HG02798 (cell line): ENCODE data around the gene ANKRD9.

Source experiments
- ATAC-seq: cut with Tn5 transposase; IDR thresholded peaks from one replicate; pipeline ENCODE4 v1.9.1; 2021; ENCODE audit warnings: mild to moderate bottlenecking; ENCODE audit not compliant: unreplicated experiment, poor library complexity

Gene ANKRD9

DNA sequence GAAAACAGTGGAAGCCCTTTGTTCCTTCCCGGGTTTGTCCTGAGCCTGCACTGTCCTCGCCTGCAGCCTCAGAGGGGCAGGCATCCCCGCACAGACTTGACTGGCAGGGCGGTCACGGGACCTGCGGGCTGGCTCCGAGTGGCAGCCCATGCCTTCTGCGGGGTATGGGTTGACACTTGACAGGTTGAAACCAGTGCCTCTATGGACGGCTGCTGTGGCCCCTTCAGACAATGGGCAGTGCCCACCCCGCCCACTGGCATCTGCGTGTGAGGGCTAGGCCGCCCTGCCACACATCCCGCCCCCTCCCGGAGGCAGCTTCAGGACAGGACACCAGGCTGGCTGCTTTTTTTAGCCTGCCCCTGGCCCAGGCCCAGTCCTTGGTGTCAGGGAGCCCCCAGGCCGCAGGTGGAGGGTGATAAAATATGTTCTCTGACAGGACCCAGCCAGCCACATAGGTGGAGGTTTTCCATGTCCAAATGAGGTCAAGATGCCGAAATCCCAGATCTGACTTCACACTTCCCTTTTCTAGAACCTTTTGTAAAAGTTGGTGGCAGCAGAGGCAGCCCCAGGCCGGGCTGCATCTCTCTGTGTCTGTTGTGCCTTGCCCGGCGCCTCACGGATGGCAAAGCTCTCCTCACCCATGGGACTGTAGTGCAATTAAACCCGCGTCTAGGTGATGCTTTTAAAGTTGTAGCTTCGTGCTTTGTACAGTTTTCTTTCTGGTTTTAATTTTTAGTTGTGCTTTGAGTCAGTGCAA lies 10.0 kb downstream of the ANKRD9 start:
- ATAC-seq = no peak

DNA sequence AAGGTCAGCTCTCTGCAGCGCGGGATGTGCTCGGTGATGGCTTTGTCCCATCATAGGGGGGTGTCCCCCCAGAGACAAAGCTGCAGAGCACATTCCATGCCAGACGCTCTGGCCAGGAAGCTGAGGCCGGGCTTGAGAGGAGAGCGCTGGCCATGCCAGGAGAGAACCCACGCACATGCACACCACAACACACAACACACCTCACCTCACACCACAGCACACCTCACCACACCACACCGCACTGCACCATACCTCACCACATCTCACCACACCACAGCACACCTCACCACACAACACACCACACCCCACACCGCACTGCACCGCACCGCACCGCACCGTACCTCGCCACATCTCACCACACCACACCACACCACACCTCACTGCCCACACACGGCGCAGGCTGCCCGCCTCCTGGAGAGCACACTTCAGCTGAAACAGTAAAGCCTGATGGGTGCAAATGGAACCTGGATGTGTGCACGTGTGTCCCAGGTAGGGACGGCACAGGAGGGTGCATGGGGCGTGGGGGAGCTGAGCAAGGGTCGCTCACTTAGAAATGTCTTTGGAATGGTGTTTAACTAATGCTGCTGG lies 10.8 kb downstream of the ANKRD9 start:
- ATAC-seq = no peak

DNA sequence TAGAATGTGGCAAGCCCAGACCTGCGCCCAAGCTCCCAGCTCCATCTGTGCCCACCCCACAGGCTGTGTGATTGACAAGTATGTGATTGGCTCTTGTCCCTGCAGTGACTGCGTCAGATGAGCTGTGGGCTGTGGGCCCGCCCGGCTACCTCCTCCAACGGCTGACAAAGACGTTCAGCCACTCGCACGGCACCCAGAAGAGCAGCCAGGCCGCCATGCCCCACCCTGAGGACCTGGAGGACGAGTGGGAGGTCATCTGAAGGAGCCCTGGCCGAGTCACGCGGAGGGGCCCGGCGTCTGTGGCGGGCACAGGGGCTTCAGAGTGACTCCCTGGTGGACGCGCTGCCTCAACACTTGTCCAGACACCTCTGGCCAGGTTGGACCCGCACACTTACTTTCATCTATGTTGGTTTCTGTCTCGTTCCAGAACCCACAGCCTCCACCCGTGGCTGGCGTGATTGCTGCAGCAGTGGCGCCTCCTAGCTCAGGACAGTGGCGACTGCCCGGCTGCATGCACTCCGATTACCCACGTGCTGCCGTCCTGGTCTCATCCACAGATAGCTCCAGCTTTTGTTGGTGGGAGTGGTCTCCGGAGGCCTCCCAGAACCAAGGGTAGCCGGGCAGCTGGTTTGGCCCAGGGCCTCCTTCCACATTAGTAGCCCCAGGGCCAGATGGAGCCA lies 11.4 kb downstream of the ANKRD9 start:
- no peak for ATAC-seq

DNA sequence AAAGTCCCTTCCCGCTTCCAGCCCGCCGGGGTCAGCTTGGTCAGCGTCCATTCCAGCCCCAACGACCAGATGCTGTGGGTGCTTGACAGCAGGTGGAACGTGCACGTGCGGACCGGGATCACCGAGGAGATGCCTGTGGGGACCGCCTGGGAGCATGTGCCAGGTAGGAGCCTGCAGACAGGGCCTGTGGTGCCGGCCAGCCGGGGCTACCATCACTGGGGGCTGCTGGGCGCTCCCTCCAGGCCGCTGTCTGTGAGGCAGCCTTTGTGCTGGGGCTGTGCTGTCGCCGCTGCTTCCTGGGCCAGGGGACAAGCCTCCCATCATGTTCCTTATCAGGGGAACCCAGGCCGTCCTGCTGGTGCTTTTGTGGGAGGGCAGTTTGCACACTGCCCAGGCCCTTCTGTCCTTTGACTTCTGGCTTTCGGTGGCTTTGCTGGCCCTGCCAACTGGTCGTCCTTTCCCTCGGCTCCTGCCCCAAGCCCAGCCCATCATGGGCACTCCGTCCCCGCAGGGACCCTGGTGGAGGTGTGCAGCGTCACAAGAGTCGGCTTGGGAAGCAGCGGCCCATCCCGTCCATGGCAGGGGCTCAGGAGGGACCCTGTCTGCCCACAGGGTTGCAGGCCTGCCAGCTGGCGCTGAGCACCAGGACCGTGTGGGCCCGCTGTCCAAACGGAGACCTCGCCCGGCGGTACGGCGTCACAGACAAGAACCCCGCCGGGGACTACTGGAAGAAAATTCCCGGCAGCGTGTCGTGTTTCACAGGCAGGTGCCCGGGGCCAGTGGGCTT lies 12.4 kb downstream of the ANKRD9 start:
- no peak for ATAC-seq

DNA sequence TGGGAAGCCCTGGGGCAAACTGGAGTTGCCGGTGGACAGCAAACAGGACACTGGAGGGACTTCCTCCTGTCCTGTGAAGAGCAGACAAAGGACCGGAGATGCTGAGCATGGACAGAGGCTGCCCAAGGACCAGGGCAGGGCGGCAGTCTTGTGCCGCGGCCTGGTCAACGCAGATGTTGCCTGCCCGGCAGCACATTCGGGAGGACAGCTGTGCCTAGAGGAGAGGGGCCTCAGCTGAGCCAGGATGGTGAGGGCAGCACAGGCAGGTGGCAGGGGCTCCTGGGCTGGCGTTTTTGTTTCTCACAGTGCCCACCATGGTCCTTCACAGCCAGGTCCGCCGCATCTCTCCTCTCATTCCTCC lies 13.3 kb downstream of the ANKRD9 start:
- ATAC-seq = no peak

DNA sequence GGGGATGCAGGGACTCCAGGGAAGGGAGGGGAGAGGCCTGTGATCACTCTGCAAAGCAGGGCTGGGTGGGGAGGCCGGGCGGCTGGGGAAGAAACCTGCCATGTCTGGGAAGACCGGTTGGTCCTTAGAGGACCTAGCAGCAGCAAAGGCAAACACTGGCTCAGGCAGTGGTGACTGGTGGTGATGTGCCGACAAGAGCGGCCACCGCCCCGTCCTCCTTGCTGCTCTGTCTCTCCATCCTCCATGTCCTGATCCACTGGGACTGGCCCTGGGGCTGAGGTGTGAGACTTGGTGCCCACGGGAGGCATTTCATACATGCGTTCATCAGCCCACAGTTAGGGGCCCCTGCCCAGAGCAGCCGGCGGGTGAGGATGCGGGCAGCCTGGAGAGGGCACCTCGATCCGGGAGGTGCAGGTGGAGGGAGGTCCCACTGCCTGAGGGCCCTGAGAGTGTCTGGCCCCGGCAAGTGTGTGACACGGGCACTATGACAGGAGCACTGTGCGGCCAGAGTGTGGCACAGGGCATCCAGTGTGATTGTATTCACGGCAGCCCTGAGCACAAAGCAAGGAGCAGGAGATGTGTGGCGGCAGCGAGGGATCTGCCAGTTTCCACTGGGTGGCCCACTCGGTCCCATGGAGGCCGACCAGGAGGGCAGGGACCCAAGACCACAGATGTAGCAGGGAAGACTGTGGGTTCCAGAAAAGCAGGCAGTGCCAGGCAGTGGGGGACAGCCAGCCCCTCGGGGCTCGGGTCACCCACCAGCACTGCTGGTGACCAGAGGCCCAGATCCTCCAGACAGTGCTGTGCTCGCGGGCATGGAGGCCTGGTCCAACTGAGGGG lies 13.9 kb downstream of the ANKRD9 start:
- no peak for ATAC-seq

DNA sequence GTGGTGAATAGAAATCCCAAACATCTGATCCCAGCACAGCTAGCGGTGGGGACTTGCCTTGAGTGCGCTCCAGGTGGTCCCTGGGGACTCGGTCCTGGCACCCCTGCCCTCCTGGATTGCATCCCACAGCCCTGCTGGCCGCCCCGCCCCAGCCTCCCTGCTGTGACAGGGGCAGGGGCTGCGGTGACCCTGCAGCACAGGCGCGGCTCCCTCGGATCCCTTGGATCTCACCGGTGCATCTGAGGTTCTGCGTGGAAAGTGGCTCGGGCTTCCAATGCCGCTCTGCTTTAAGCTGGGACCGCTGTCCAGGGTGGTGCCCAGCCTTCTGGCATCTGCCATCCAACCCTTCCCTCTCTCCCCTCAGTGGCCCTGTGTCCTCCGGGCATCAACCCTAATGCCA lies 16.0 kb downstream of the ANKRD9 start:
- no peak for ATAC-seq

DNA sequence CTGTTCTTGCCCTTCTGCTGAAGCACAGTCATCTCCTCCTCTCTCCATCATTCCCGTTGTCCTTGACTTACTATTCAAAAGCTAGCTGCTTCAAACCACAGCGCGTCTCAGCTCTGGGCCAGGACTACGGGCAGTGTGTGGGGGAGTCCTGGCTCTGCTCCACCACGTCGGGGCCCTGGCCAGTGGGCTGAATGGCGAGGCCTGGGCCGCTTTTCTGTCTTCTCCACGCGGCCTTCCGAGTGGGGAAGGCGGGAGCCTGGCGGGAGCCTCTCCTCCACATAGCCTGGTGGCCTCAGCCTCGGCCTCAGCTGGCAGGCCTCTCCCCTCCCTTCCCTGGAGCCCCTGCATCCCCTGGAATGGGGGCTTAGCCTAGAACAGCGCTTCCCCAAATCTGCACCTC lies 16.5 kb downstream of the ANKRD9 start:
- ATAC-seq = no peak

DNA sequence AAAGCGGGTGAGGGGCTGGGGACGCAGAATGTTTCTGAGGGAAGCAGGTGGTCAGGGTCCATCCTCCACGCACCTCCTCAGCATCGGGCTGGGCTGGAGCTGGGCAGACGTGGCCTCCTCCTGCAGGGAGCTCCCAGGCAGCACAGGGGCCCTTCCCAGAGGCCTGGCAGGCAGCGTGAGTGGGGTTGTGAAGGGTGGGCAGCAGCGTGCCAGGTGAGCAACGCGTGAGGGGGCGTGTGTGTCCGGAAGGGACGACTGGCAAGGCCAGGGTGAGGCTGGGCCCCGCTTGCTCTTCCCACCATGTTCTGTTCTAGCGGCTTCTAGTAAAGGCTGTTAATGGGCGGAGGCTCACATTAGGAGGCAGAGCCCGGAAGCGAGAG lies 17.1 kb downstream of the ANKRD9 start:
- no peak for ATAC-seq

DNA sequence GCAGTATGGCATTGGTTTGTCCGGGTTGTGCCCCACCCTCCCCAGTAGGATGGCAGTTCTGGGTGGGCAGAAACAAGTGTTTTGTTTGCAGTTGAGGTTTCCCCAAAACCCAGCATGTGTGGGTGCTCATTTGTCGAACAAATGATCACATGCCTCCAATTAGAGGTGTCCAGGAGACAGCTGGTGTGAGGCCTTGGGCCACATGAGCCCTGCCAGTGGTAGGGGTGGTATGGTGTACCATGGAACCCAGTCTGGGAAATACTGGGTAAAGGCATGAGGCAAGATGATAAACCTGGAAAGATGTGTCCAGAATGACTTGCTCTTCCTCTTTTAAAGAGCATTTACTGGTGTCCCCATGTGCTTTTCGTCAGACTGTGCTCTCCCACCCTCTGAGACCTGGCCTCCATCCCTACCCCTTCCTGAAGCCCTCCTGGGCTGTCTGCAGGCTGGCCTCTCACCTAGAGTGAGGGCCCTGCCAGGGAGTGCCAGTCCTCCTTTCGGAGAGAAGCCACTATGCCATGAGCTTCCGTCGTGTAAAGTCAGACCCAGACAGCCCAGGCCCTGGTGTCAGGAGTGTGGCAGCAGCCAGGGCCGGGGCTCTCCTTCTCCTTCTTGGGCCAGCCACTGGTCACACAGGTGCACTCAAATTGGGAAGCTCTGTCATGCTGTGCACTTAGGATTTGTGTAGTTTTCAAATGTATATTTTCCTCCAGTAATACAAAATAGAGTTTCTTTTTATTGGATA lies 17.6 kb downstream of the ANKRD9 start:
- no peak for ATAC-seq

DNA sequence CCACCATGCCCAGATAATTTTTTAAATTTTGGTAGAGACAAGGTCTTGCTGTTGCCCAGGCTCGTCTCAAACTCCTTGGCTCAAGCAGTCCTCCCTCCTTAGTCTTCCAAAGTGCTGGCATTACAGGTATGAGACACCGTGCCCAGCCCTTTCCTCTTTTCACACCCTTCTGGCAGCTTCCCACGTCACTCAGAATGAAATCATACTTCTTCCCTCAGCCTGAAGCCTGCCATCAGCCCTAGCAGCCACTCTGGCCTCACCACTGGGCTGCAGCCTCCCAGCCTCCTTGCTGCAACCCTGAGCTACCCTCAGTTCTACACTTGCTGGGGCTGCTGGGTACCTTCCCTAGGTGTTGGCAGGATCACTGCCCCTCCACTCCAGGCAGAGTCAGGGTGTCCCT lies 18.2 kb downstream of the ANKRD9 start:
- ATAC-seq = no peak

DNA sequence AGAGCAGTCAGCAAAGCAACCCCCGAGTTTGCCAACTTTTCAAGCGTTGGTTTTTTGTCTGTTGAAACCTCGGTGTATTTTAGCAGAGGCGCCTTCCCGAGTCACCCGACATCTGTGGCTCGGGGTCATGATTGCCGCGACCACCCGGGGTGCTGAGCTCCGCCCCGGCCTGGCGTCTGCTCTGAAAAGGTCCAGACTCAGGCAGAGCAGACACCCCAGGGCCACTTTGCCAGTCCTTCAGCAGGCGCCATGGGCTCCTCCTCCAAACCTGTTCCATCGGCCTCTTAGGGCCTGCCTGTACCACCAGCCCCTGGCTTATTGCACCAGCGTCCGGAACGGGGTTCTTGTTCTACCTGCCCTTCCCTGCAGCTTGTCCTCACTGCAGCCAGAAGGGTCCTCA lies 19.1 kb downstream of the ANKRD9 start:
- ATAC-seq = no peak

DNA sequence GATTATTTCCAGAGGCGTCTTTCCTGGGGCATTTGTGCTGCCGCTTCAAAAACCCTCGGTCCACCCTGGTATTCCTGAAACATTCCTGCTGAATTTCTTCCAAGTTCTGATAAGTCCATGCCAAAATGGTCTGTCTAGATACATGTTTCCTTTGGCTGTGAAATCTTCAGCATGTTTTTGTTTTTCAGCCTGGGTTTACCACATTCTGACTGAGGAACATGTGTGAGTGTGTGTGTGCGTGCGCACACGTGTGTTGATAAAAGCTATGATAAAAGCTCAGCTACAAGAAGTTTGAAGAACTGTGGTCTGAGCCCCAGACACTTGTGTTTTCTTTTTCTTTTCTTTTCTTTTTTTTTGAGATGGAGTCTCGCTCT lies 22.4 kb downstream of the ANKRD9 start:
- no peak for ATAC-seq

DNA sequence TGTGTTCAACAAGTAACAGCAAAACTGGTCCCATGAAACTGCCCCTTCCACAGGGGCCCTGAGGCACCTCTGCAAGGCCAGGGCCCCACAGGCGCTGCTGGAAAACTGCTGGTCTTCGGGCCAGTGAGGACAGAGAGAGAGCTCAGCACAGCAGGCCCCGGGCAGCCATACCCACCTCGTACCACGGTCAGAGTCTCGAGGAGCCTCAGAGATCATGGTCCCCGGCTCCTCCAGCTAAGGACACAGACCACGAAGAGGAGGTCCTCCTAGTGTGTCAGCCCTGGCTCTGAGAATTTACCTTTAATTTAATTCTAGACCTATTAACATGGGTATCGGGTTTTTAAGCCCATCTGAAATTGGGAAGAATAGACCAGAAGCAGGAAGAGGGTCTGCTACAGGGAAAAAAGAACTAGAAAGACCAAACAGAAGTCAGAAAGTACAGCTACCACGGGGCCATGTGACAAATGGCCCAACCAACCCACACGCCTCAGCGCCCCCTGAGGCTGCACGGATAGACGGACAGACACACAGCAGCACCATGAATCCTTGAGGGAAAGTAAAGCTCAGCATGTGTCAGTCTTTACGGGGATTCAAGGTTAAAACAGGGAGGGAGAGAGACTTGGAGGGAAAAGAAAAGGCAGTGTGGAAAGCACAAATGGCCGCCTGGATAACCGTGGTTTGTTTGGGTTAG lies 22.9 kb downstream of the ANKRD9 start:
- no peak for ATAC-seq

DNA sequence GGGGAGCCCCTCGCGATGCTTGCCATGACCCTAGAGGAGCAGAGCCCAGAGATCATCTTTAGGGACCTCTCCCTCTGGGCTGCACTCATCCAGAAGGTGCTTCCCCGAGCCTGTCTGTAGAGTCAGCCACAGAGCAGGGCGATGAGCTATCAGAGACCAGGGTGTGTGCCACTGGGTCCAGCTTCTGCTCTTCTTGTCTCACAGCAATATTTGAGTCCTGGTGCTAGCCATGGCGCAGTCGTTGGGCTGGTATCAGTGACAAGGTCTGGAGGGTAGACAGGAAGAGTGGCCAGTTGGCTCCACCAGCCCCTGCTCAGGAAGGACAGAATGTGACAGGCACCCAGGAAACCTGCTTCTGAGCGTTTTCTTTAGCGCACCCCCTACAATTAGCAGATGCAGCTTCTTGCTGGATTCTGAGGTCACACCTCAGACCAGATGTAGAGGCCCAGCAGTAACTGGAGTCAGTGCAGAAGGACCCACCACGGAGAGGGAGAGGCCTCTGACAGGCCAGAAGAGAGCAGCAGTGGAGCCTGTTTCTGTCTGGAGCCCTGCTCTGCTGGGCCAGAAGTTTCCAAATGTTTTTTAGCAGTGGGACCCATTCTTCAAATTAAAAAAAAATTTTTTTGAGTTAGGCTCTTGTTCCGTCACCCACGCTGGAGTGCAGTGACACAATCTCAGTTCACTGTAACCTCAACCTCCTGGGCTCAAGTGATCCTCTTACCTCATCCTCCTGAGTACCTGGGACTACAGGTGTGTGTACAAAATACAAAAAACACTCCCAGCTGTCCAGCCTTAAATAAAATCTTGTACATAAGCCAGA lies 23.7 kb downstream of the ANKRD9 start:
- no peak for ATAC-seq

DNA sequence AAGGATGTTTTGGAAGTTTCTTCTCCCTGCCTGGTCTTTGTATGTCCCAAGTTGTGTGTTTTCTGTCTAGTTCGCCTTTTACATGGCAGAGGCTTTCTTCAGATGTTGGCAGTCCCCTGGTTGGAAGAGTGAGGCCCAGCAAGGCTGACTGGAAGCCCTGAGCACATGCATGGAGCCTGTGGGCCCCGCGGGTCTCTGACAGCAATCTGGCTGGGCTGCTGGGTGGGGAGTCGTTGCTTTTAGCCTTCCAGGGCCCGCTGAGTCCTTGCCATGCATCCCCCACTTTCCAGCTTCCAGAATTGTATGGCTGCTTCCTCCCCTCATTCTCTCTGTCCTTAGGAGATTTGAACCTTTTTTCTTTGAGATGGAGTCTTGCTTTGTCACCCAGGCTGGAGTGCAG lies 25.3 kb downstream of the ANKRD9 start:
- no peak for ATAC-seq

DNA sequence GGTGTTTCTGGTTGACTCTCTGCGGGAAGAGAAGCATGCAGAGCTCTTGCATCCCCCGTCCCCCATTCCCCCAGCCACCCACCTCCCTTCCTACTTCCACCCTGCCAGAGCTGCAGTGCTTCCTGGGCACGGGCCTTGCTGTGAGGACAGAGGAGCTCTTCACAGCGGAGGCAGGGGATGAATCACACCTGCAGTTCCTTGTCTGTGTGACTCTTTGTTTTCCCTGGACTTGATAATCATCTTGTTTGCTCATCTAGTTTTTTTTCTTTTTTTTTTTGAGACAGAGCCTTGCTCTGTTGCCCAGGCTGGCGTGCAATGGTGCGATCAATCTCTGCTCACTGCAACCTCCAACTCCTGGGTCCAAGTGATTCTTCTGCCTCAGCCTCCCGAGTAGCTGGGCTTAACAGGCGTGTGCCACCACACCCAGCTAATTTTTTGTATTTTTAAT lies 27.8 kb downstream of the ANKRD9 start:
- no peak for ATAC-seq

DNA sequence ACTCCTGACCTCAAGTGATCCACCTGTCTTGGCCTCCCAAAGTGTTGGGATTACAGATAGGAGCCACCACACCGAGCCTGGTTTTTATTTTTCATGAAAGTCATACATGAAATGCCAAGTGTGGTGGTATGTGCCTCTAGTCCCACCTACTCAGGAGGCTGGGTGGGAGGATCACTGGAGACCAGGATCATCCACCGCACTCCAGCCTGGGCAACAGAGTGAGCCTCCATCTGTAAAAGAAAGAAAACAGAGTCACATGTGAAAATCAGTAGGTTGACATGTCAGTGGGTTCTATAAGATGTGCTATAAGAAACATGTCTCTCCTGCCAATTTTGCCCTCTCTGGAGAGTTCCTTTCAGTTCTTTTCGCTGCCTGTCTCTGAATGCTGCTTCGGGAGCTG lies 28.2 kb downstream of the ANKRD9 start:
- no peak for ATAC-seq
